Keratinocyte (primary cell): ENCODE results near the gene ABHD12B.

Experiments used
- CTCF ChIP-seq, 3 experiments: IDR thresholded peaks in 1 of 3; conservative IDR thresholded peaks in 1 of 3; optimal IDR thresholded peaks in 1 of 3; 2 replicates in 2 of 3; 3 replicates in 1 of 3; pipeline versions ENCODE3 to v1.5.1; 2011; ENCODE audit warnings: low read length in 3 of 3, mild to moderate bottlenecking in 3 of 3, moderate library complexity in 2 of 3, control low read depth in 1 of 3, inconsistent platforms in 1 of 3; ENCODE audit not compliant: insufficient read depth in 2 of 3; ENCODE audit errors: extremely low read depth in 1 of 3
- EZH2 ChIP-seq: IDR thresholded peaks from one replicate; pipeline ENCODE4 v1.6.1; 2012; ENCODE audit warnings: inconsistent platforms, mild to moderate bottlenecking, low read length, moderate library complexity

- TF ChIP-seq CTCF (optimal IDR thresholded peaks at IDR 0.05 in 1 of 3, IDR thresholded peaks at IDR 0.05 in 1 of 3, conservative IDR thresholded peaks at IDR 0.05 in 1 of 3; ENCODE audit: extremely low read depth in 1 of 3, insufficient read depth in 2 of 3, low read length in 3 of 3) (no peak), EZH2 (no peak)
These were observed 15.6 kb downstream of the ABHD12B start for GRCh38 chr14:50887476-50887875.
